IMR-90 (cell line): ENCODE measurements around the gene RPGRIP1L. TPM values are rescaled to one million over a fixed set of nuclear protein-coding genes. Genes with fewer than 3 reads are reported as not detected.
A peak's percentile ranks its signal among the peaks of the same experiment; 100 is the strongest.

ENCODE experiments used
- ATAC-seq: fragments of 200-7000 bp; cut with Tn5 transposase; 2 replicates; pipeline ENCODE4 v1.9.1; 2020; ENCODE audit warnings: low read depth, mild to moderate bottlenecking, moderate library complexity
- BruUV-seq: library from RNA; stranded (reverse); fragments of 400-500 nt; replicated peaks from 2 replicates; lab custom pipeline; 2021; lab: Mats Ljungman, UMichigan
- CTCF ChIA-PET: fragments of 300-600 bp; formaldehyde crosslinking; extraction: SDS; loops from one replicate; lab custom pipeline; 2021; ENCODE audit warnings: antibody characterized with exemption; lab: Yijun Ruan, JAX
- POLR2A ChIA-PET: fragments of 300-600 bp; sonication (Branson Sonifier 250); formaldehyde crosslinking; loops from one replicate; lab custom pipeline; 2022; ENCODE audit warnings: antibody characterized with exemption; ENCODE audit not compliant: unreplicated experiment; lab: Charles Lee
- DNase-seq: peaks from one replicate; pipeline ENCODE4 v3.0.0; 2013
- H2AFZ ChIP-seq: replicated peaks from 2 replicates; pipeline ENCODE3; 2013; ENCODE audit warnings: low read length, mild to moderate bottlenecking; ENCODE audit not compliant: poor library complexity
- H2AK5ac ChIP-seq: 2 replicates; pipeline ENCODE4 v1.6.1; 2013; ENCODE audit warnings: low read depth, low read length, inconsistent platforms
- H2AK9ac ChIP-seq: replicated peaks from 2 replicates; pipeline ENCODE3; 2013; ENCODE audit warnings: mild to moderate bottlenecking, low read depth, low read length, moderate library complexity; ENCODE audit not compliant: poor library complexity
- H2BK120ac ChIP-seq: 2 replicates; pipeline ENCODE4 v1.6.1; 2013; ENCODE audit warnings: low read depth, low read length, inconsistent platforms
- H2BK15ac ChIP-seq: 3 replicates; pipeline ENCODE4 v1.6.1; 2013; ENCODE audit warnings: low read depth, low read length, inconsistent platforms
- H2BK20ac ChIP-seq: 2 replicates; pipeline ENCODE4 v1.6.1; 2013; ENCODE audit warnings: low read depth, mild to moderate bottlenecking, inconsistent platforms, low read length, moderate library complexity
- H2BK5ac ChIP-seq: 2 replicates; pipeline ENCODE4 v1.6.1; 2013; ENCODE audit warnings: mild to moderate bottlenecking, low read depth, low read length, inconsistent platforms; ENCODE audit not compliant: poor library complexity, severe bottlenecking
- H3K14ac ChIP-seq: replicated peaks from 2 replicates; pipeline ENCODE4 v1.6.1; 2013; ENCODE audit warnings: low read depth, low read length, inconsistent platforms
- H3K18ac ChIP-seq: 2 replicates; pipeline ENCODE4 v1.6.1; 2013; ENCODE audit warnings: low read depth, low read length, control low read depth
- H3K23ac ChIP-seq: 2 replicates; pipeline ENCODE4 v1.6.1; 2013; ENCODE audit warnings: low read depth, low read length, inconsistent platforms
- H3K27ac ChIP-seq: 2 replicates; pipeline ENCODE4 v1.5.1; 2013; ENCODE audit warnings: mild to moderate bottlenecking, control low read depth, low read length; ENCODE audit not compliant: insufficient read depth
- H3K27me3 ChIP-seq: 2 replicates; pipeline ENCODE4 v1.6.1; 2013; ENCODE audit warnings: low read length; ENCODE audit not compliant: control insufficient read depth, insufficient read depth
- H3K36me3 ChIP-seq: 2 replicates; pipeline ENCODE4 v1.6.1; 2013; ENCODE audit warnings: low read length, mixed read lengths; ENCODE audit not compliant: control insufficient read depth, insufficient read depth
- H3K4ac ChIP-seq: 2 replicates; pipeline ENCODE4 v1.6.1; 2013; ENCODE audit warnings: low read depth, low read length, inconsistent platforms
- H3K4me1 ChIP-seq: 2 replicates; pipeline ENCODE4 v1.6.1; 2013; ENCODE audit warnings: low read length, mixed read lengths; ENCODE audit not compliant: control insufficient read depth, insufficient read depth
- H3K4me2 ChIP-seq: 2 replicates; pipeline ENCODE4 v1.6.1; 2013; ENCODE audit warnings: low read depth, mild to moderate bottlenecking, control low read depth, low read length, moderate library complexity
- H3K4me3 ChIP-seq: 2 replicates; pipeline ENCODE4 v1.5.1; 2013; ENCODE audit warnings: low read depth, mild to moderate bottlenecking, control low read depth, low read length, moderate library complexity; ENCODE audit not compliant: insufficient read depth
- H3K56ac ChIP-seq: 2 replicates; pipeline ENCODE4 v1.6.1; 2013; ENCODE audit warnings: low read length, inconsistent platforms; ENCODE audit not compliant: insufficient read depth; ENCODE audit errors: extremely low read depth
- H3K79me1 ChIP-seq, 2 experiments: 2 replicates each; pipeline ENCODE4 v1.6.1; 2013; ENCODE audit warnings: low read length in 2 of 2, inconsistent platforms in 1 of 2, low read depth in 1 of 2
- H3K9ac ChIP-seq: 2 replicates; pipeline ENCODE4 v1.6.1; 2013; ENCODE audit warnings: low read depth, low read length, control low read depth
- H3K9me1 ChIP-seq: 2 replicates; pipeline ENCODE4 v1.6.1; 2013; ENCODE audit warnings: low read length, inconsistent platforms; ENCODE audit not compliant: insufficient read depth
- H3K9me3 ChIP-seq: 2 replicates; pipeline ENCODE4 v1.6.1; 2013; ENCODE audit warnings: low read length; ENCODE audit not compliant: control insufficient read depth, insufficient read depth
- H4K20me1 ChIP-seq: 2 replicates; pipeline ENCODE4 v1.6.1; 2013; ENCODE audit warnings: low read length, inconsistent platforms; ENCODE audit not compliant: insufficient read depth
- H4K5ac ChIP-seq: 2 replicates; pipeline ENCODE4 v1.6.1; 2013; ENCODE audit warnings: mild to moderate bottlenecking, low read depth, low read length, control low read depth
- H4K8ac ChIP-seq, 2 experiments: 2 replicates each; pipeline ENCODE4 v1.6.1; 2013; ENCODE audit warnings: low read depth in 2 of 2, low read length in 2 of 2, control low read depth in 1 of 2, inconsistent platforms in 1 of 2
- H4K91ac ChIP-seq: 2 replicates; pipeline ENCODE4 v1.6.1; 2013; ENCODE audit warnings: low read depth, low read length, inconsistent platforms; ENCODE audit not compliant: insufficient read depth
- CEBPB ChIP-seq: IDR thresholded peaks from 2 replicates; pipeline ENCODE4 v1.6.1; 2012; ENCODE audit warnings: low read depth, low read length, improper control_type of control experiment
- FOS ChIP-seq: fragments of 150-350 bp; IDR thresholded peaks from 2 replicates; pipeline ENCODE4 v1.6.1; 2016; ENCODE audit warnings: low read depth, low read length
- MAFK ChIP-seq: IDR thresholded peaks from 2 replicates; pipeline ENCODE4 v1.6.1; 2012; ENCODE audit warnings: low read depth, low read length, improper control_type of control experiment
- RFX5 ChIP-seq: IDR thresholded peaks from 2 replicates; pipeline ENCODE4 v1.8.0; 2012; ENCODE audit warnings: low read depth, mild to moderate bottlenecking, low read length, moderate library complexity
- SMC3 ChIP-seq: fragments of 150-350 bp; IDR thresholded peaks from 2 replicates; pipeline ENCODE4 v1.6.1; 2016; ENCODE audit warnings: low read depth, mild to moderate bottlenecking, antibody characterized with exemption, low read length, moderate library complexity
- WGBS, 2 experiments: methylation state at CpG; one replicate each; pipeline versions ENCODE4 v1.1.5 to v1.1.7; 2013; ENCODE audit warnings: missing lambda C conversion rate in 2 of 2; ENCODE audit not compliant: insufficient read length in 1 of 2; ENCODE audit errors: extremely low coverage in 2 of 2; 5-methylcytosine and 5-hydroxymethylcytosine counted together
- dilution Hi-C: fragments of 300-500 bp; cut with HindIII; formaldehyde crosslinking; loops from one replicate; pipeline ENCODE4 v1.14.3; 2018; ENCODE audit warnings: low sequenced_read_pairs; ENCODE audit not compliant: unreplicated experiment
- in situ Hi-C: fragments of 300-500 bp; cut with MboI; formaldehyde crosslinking; loops from 3 replicates; pipeline ENCODE4 v1.14.3; 2019; ENCODE audit warnings: low sequenced_read_pairs, inconsistent platforms, mixed read lengths
- intact Hi-C: fragments of 100-400 bp; cut with micrococcal nuclease; formaldehyde crosslinking; loops from 2 replicates; pipeline ENCODE4 v1.10.0; 2022
- polyA plus RNA-seq, 3 experiments: library from polyadenylated mRNA; depleted of rRNA; stranded (reverse); fragments of >200 nt; gene quantifications; 2 replicates each; pipeline ENCODE4 v1.2.3, GENCODE V29; 2012; ENCODE audit warnings: low replicate concordance in 1 of 3
- total RNA-seq: library from RNA; depleted of rRNA; stranded (reverse); fragments of >200 nt; gene quantifications from 2 replicates; pipeline ENCODE4 v1.2.3, GENCODE V29; 2012

RPGRIP1L gene
- total and polyA plus RNA-seq, 2 of the 4 experiments (the other 2 are of a cell fraction) = 7.3 to 10.4 TPM

DNA sequence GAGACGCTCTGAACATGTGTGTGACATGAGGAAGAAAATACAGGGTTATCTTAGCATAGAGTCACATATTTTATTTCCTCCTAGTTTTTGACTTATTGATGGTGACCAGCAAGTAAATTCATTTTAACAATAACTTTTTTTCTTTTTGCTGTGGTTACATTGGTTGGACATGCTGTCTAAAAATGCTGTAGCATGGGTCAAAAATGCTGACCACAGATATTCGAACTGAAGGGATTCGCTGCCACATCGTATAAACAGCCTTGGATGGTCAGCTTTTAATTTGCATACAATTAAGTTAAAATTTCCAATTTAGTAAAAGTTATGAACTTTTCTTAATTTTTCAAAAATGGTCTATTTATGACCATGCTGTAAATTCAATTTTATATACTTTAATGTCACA lies 30.5 kb downstream of the RPGRIP1L start:
- H3K4me2 ChIP-seq = no peak overlapping the region
- ChIA-PET POLR2A (no interaction called here), CTCF (no interaction called here)
- H3K14ac ChIP-seq = no peak overlapping the region
- H2BK5ac ChIP-seq = no peak overlapping the region
- WGBS, 2 experiments = no CpG with 5 or more reads among the region's 4 CpGs
- BruUV-seq = no TSS peak
- no peak overlapping the region for H3K27ac ChIP-seq
- H2BK120ac ChIP-seq = no peak overlapping the region
- H2AK9ac ChIP-seq = no peak overlapping the region
- H3K9me3 ChIP-seq = no peaks in the 10 kb centered on the region
- H4K5ac ChIP-seq = no peak overlapping the region
- no peak overlapping the region for H4K91ac ChIP-seq
- H2BK15ac ChIP-seq = no peak overlapping the region
- H3K9me1 ChIP-seq = no peaks in the 10 kb centered on the region
- DNase-seq = no peak
- no peaks in the 10 kb centered on the region for H3K27me3 ChIP-seq
- no peak overlapping the region for H2AK5ac ChIP-seq
- no peaks in the 10 kb centered on the region for H3K4me1 ChIP-seq
- intact Hi-C loops (no loop called here), dilution Hi-C loops (no loop called here), in situ Hi-C loops (no loop called here)
- H2AFZ ChIP-seq = no peak overlapping the region
- H2BK20ac ChIP-seq = no peak overlapping the region
- no peak overlapping the region for H3K18ac ChIP-seq
- H3K36me3 ChIP-seq = no peaks in the 10 kb centered on the region
- H3K79me1 ChIP-seq = no peaks in the 10 kb centered on the region
- H4K8ac ChIP-seq = no peak overlapping the region
- no peak for ATAC-seq
- H3K4ac ChIP-seq = no peak overlapping the region
- TF ChIP-seq RFX5 (no peak), SMC3 (no peak), CEBPB (no peak), MAFK (peak; percentile 61), FOS (no peak)
- H3K9ac ChIP-seq = no peak overlapping the region
- no peak overlapping the region for H3K23ac ChIP-seq
- no peaks in the 10 kb centered on the region for H4K20me1 ChIP-seq
- H3K4me3 ChIP-seq = no peak overlapping the region
- no peak overlapping the region for H3K56ac ChIP-seq
